DOHH2 (cell line): ENCODE results near the gene PLEKHM3.

Source experiments
- H3F3A ChIP-seq: fragments of 200-600 bp; sonication (generic), shearing (Covaris generic); 2 replicates; pipeline ENCODE4 v1.6.0; 2016; ENCODE audit warnings: antibody characterized with exemption, mild to moderate bottlenecking; ENCODE audit not compliant: control insufficient read depth, insufficient read depth
- H3K27ac ChIP-seq: fragments of 200-600 bp; sonication (generic); 2 replicates; pipeline ENCODE4 v1.5.1; 2014; ENCODE audit warnings: low read depth, mild to moderate bottlenecking, low read length, moderate library complexity
- H3K27me3 ChIP-seq: fragments of 200-600 bp; sonication (generic); 2 replicates; pipeline ENCODE4 v1.6.1; 2014; ENCODE audit warnings: mild to moderate bottlenecking, low read length, mixed read lengths; ENCODE audit not compliant: control insufficient read depth
- H3K36me3 ChIP-seq: fragments of 200-600 bp; sonication (generic); 2 replicates; pipeline ENCODE4 v1.6.1; 2014; ENCODE audit warnings: mild to moderate bottlenecking, low read length, moderate library complexity, mixed read lengths; ENCODE audit not compliant: control insufficient read depth
- H3K4me1 ChIP-seq: fragments of 200-600 bp; sonication (generic); 2 replicates; pipeline ENCODE4 v1.6.1; 2014; ENCODE audit warnings: mild to moderate bottlenecking, low read length, mixed read lengths; ENCODE audit not compliant: control insufficient read depth
- H3K4me2 ChIP-seq: fragments of 200-600 bp; sonication (generic); 2 replicates; pipeline ENCODE4 v1.6.0; 2014; ENCODE audit warnings: mild to moderate bottlenecking, low read length, moderate library complexity
- H3K4me3 ChIP-seq: fragments of 200-600 bp; sonication (generic); 2 replicates; pipeline ENCODE4 v1.5.1; 2014; ENCODE audit warnings: mild to moderate bottlenecking, low read length, mixed read lengths
- H3K79me2 ChIP-seq: fragments of 200-600 bp; sonication (generic); 2 replicates; pipeline ENCODE4 v1.6.1; 2014; ENCODE audit warnings: mild to moderate bottlenecking, low read length, mixed read lengths; ENCODE audit not compliant: control insufficient read depth
- H3K9me2 ChIP-seq: fragments of 200-600 bp; sonication (generic); replicated peaks from 2 replicates; pipeline ENCODE4 v1.6.1; 2014; ENCODE audit warnings: mild to moderate bottlenecking, low read length, mixed read lengths; ENCODE audit not compliant: control insufficient read depth
- H3K9me3 ChIP-seq: fragments of 200-600 bp; sonication (generic); 2 replicates; pipeline ENCODE4 v1.6.1; 2014; ENCODE audit warnings: antibody characterized with exemption, low read length, mixed read lengths; ENCODE audit not compliant: control insufficient read depth, insufficient read depth
- H4K20me1 ChIP-seq: fragments of 200-600 bp; sonication (generic); 2 replicates; pipeline ENCODE4 v1.6.0; 2014; ENCODE audit warnings: low read depth, mild to moderate bottlenecking, antibody characterized with exemption, low read length, moderate library complexity; ENCODE audit not compliant: control insufficient read depth, insufficient read depth
- CTCF ChIP-seq: fragments of 200-600 bp; sonication (generic); IDR thresholded peaks from one replicate; pipeline ENCODE4 v1.5.1; 2014; ENCODE audit warnings: antibody characterized with exemption, mild to moderate bottlenecking, low read depth, low read length; ENCODE audit not compliant: poor library complexity, severe bottlenecking
- EZH2phosphoT487 ChIP-seq: fragments of 200-600 bp; sonication (generic); IDR thresholded peaks from 2 replicates; pipeline ENCODE4 v1.6.1; 2017; ENCODE audit warnings: borderline replicate concordance, mild to moderate bottlenecking, antibody characterized with exemption, low read length, moderate library complexity, mixed read lengths

Gene PLEKHM3

GRCh38 chr2:207919164-207919919 is 106.0 kb downstream of the PLEKHM3 start:
- no peak overlapping the region for H3K27ac ChIP-seq

GRCh38 chr2:207914716-207915115 is 110.6 kb downstream of the PLEKHM3 start:
- Histone ChIP-seq H3K4me3 (no peak overlapping the region), H3F3A (no peaks in the 10 kb centered on the region), H3K4me1 (no peaks in the 10 kb centered on the region), H3K79me2 (no peaks in the 10 kb centered on the region), H3K27me3 (no peaks in the 10 kb centered on the region), H3K36me3 (no peaks in the 10 kb centered on the region), H3K27ac (no peak overlapping the region), H3K9me2 (no peaks in the 10 kb centered on the region), H3K9me3 (no peaks in the 10 kb centered on the region), H3K4me2 (no peak overlapping the region), H4K20me1 (no peaks in the 10 kb centered on the region)
- TF ChIP-seq CTCF (no peak), EZH2phosphoT487 (no peak)

More at GRCh38 chr2:207919164-207919919, 106.0 kb downstream of the PLEKHM3 start:
- Histone ChIP-seq H3K36me3 (no peaks in the 10 kb centered on the region), H3K79me2 (no peaks in the 10 kb centered on the region), H3K27me3 (no peaks in the 10 kb centered on the region), H3F3A (no peaks in the 10 kb centered on the region), H4K20me1 (no peaks in the 10 kb centered on the region), H3K4me3 (no peak overlapping the region), H3K4me1 (no peaks in the 10 kb centered on the region), H3K9me2 (no peaks in the 10 kb centered on the region), H3K9me3 (no peaks in the 10 kb centered on the region), H3K4me2 (no peak overlapping the region)
- TF ChIP-seq CTCF: no peak
- TF ChIP-seq EZH2phosphoT487: no peak

GRCh38 chr2:207913772-207914358 is 111.5 kb downstream of the PLEKHM3 start:
- no peak overlapping the region for H3K4me3 ChIP-seq
- H3K36me3 ChIP-seq: no peaks in the 10 kb centered on the region
- H3K9me3 ChIP-seq: no peaks in the 10 kb centered on the region
- no peaks in the 10 kb centered on the region for H3K27me3 ChIP-seq
- no peak overlapping the region for H3K27ac ChIP-seq
- H3K79me2 ChIP-seq: no peaks in the 10 kb centered on the region
- no peak overlapping the region for H3K4me2 ChIP-seq
- no peaks in the 10 kb centered on the region for H3K9me2 ChIP-seq
- no peaks in the 10 kb centered on the region for H3F3A ChIP-seq
- H4K20me1 ChIP-seq: no peaks in the 10 kb centered on the region
- TF ChIP-seq EZH2phosphoT487 (no peak), CTCF (no peak)
- no peaks in the 10 kb centered on the region for H3K4me1 ChIP-seq
